Parathyroid adenoma (tissue), 2 donors: ENCODE measurements around the gene DUSP16.

Source experiments
- H2AFZ ChIP-seq: fragments of 300-600 bp; sonication (generic); one replicate; pipeline ENCODE4 v1.7.0; 2017; ENCODE audit warnings: antibody characterized with exemption, mild to moderate bottlenecking
- H3K27ac ChIP-seq: fragments of 300-600 bp; sonication (generic); one replicate; pipeline ENCODE4 v1.7.0; 2017
- H3K27me3 ChIP-seq: fragments of 300-600 bp; sonication (generic); one replicate; pipeline ENCODE4 v1.7.0; 2017; ENCODE audit warnings: low read length; ENCODE audit not compliant: control insufficient read depth, insufficient read depth
- H3K36me3 ChIP-seq: fragments of 300-600 bp; sonication (generic); one replicate; pipeline ENCODE4 v1.7.0; 2017; ENCODE audit warnings: low read length; ENCODE audit not compliant: control insufficient read depth, insufficient read depth
- H3K4me1 ChIP-seq: fragments of 300-600 bp; sonication (generic); one replicate; pipeline ENCODE4 v1.7.0; 2017; ENCODE audit warnings: control low read depth
- H3K4me2 ChIP-seq: fragments of 300-600 bp; sonication (generic); one replicate; pipeline ENCODE4 v1.7.0; 2017; ENCODE audit warnings: low read length
- H3K4me3 ChIP-seq: fragments of 300-600 bp; sonication (generic); one replicate; pipeline ENCODE4 v1.7.0; 2017; ENCODE audit warnings: low read depth, low read length
- H3K79me2 ChIP-seq: fragments of 300-600 bp; sonication (generic); one replicate; pipeline ENCODE4 v1.7.0; 2017; ENCODE audit warnings: control low read depth
- H3K9ac ChIP-seq: fragments of 300-600 bp; sonication (generic); one replicate; pipeline ENCODE4 v1.7.0; 2017; ENCODE audit warnings: mild to moderate bottlenecking
- H3K9me3 ChIP-seq: fragments of 300-600 bp; sonication (generic); one replicate; pipeline ENCODE4 v1.7.0; 2017; ENCODE audit warnings: low read length; ENCODE audit not compliant: control insufficient read depth
- TF ChIP-seq, protein P1 (sequence below): fragments of 300-600 bp; sonication (generic); IDR thresholded peaks from one replicate; pipeline ENCODE4 v1.7.0; 2017; ENCODE audit warnings: antibody characterized with exemption, mild to moderate bottlenecking
- donor health status: primary hyperparathyroidism.

Gene DUSP16

GRCh38 chr12:12534166-12534866 lies 28.3 kb downstream of the DUSP16 start:
- no peak overlapping the region for H3K4me3 ChIP-seq
- H3K27ac ChIP-seq = peak overlapping the region; percentile 9
- no peaks in the 10 kb centered on the region for H3K79me2 ChIP-seq
- H2AFZ ChIP-seq = no peak overlapping the region
- no peak overlapping the region for H3K9ac ChIP-seq
- peaks cover 6% of the 10 kb centered on the region for H3K4me1 ChIP-seq
- TF ChIP-seq, protein P1, sequence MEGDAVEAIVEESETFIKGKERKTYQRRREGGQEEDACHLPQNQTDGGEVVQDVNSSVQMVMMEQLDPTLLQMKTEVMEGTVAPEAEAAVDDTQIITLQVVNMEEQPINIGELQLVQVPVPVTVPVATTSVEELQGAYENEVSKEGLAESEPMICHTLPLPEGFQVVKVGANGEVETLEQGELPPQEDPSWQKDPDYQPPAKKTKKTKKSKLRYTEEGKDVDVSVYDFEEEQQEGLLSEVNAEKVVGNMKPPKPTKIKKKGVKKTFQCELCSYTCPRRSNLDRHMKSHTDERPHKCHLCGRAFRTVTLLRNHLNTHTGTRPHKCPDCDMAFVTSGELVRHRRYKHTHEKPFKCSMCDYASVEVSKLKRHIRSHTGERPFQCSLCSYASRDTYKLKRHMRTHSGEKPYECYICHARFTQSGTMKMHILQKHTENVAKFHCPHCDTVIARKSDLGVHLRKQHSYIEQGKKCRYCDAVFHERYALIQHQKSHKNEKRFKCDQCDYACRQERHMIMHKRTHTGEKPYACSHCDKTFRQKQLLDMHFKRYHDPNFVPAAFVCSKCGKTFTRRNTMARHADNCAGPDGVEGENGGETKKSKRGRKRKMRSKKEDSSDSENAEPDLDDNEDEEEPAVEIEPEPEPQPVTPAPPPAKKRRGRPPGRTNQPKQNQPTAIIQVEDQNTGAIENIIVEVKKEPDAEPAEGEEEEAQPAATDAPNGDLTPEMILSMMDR = no peak
- no peak overlapping the region for H3K4me2 ChIP-seq
- no peaks in the 10 kb centered on the region for H3K36me3 ChIP-seq
- H3K27me3 ChIP-seq = no peaks in the 10 kb centered on the region
- H3K9me3 ChIP-seq = no peaks in the 10 kb centered on the region

GRCh38 chr12:12533238-12533829 lies 29.3 kb downstream of the DUSP16 start:
- no peak overlapping the region for H3K4me3 ChIP-seq
- TF ChIP-seq, protein P1 = no peak
- no peaks in the 10 kb centered on the region for H3K79me2 ChIP-seq
- H3K9ac ChIP-seq = no peak overlapping the region
- no peak overlapping the region for H3K4me2 ChIP-seq
- H2AFZ ChIP-seq = peak overlapping the region; percentile 45
- H3K36me3 ChIP-seq = no peaks in the 10 kb centered on the region
- H3K9me3 ChIP-seq = no peaks in the 10 kb centered on the region
- peaks cover 6% of the 10 kb centered on the region for H3K4me1 ChIP-seq
- no peaks in the 10 kb centered on the region for H3K27me3 ChIP-seq
- peak overlapping the region; percentile 9 for H3K27ac ChIP-seq

- Histone ChIP-seq H3K27me3 (no peaks in the 10 kb centered on the region), H3K79me2 (peaks cover 8% of the 10 kb centered on the region), H3K27ac (no peak overlapping the region), H3K36me3 (no peaks in the 10 kb centered on the region), H3K4me3 (no peak overlapping the region), H3K4me1 (peaks cover 6% of the 10 kb centered on the region), H2AFZ (no peak overlapping the region), H3K4me2 (no peak overlapping the region), H3K9ac (no peak overlapping the region), H3K9me3 (no peaks in the 10 kb centered on the region)
- TF ChIP-seq, protein P1 = no peak
These were observed 31.5 kb downstream of the DUSP16 start for GRCh38 chr12:12531194-12531593.

GRCh38 chr12:12529783-12530421 lies 32.8 kb downstream of the DUSP16 start:
- peaks cover 6% of the 10 kb centered on the region for H3K4me1 ChIP-seq
- no peak overlapping the region for H3K9ac ChIP-seq
- no peak overlapping the region for H2AFZ ChIP-seq
- no peaks in the 10 kb centered on the region for H3K27me3 ChIP-seq
- no peak overlapping the region for H3K27ac ChIP-seq
- no peaks in the 10 kb centered on the region for H3K36me3 ChIP-seq
- H3K79me2 ChIP-seq = peaks cover 12% of the 10 kb centered on the region
- no peak overlapping the region for H3K4me3 ChIP-seq
- H3K9me3 ChIP-seq = no peaks in the 10 kb centered on the region
- TF ChIP-seq, protein P1 = no peak
- H3K4me2 ChIP-seq = no peak overlapping the region
